Activated CD4-positive, alpha-beta T cell treated with anti-CD3 and anti-CD28 coated beads, Interleukin-2, amount 50 U/mL, for 4 hours (primary cell): ENCODE measurements around the gene UBE2F.
"Not testable (repeated sequence)": the region's sequence is repeated elsewhere in the genome, so short reads cannot be mapped to it uniquely, and the experiment has no call there.

Experiments
- DNase-seq, 2 experiments: peaks; one replicate each; pipeline ENCODE4 v3.0.0-alpha.2; 2020

Gene UBE2F

GRCh38 chr2:237946423-237946822, 20.4 kb upstream of the UBE2F start:
- no peak for DNase-seq

- not testable (repeated sequence) for DNase-seq
Measured at GRCh38 chr2:237951354-237951753, 15.5 kb upstream of the UBE2F start.

GRCh38 chr2:237951878-237952277, 14.9 kb upstream of the UBE2F start:
- DNase-seq, result no peak

- DNase-seq, result no peak
Measured at GRCh38 chr2:237952851-237953250, 14.0 kb upstream of the UBE2F start.

- no peak for DNase-seq
Measured at GRCh38 chr2:237955640-237956401, 11.0 kb upstream of the UBE2F start.

- DNase-seq, result no peak
Measured at GRCh38 chr2:237956402-237956736, 10.4 kb upstream of the UBE2F start.

- no peak for DNase-seq
Measured at GRCh38 chr2:237961637-237962036, 5.2 kb upstream of the UBE2F start.

- DNase-seq, result no peak
Measured at GRCh38 chr2:237962432-237963084, 4.3 kb upstream of the UBE2F start.

GRCh38 chr2:237963490-237963991, 3.3 kb upstream of the UBE2F start:
- not testable (repeated sequence) for DNase-seq

GRCh38 chr2:237964194-237964577, 2.6 kb upstream of the UBE2F start:
- no peak for DNase-seq

GRCh38 chr2:237964578-237965404, 2.0 kb upstream of the UBE2F start:
- DNase-seq, result no peak

- DNase-seq, result not testable (repeated sequence)
Measured at GRCh38 chr2:237965844-237966243, 970 bp upstream of the UBE2F start.

GRCh38 chr2:237966250-237966564, 607 bp upstream of the UBE2F start:
- no peak for DNase-seq

GRCh38 chr2:237967463-237967951, 693 bp downstream of the UBE2F start:
- DNase-seq, result peak in 1 of 2 experiments; percentile 12

GRCh38 chr2:237968048-237968862, 1.4 kb downstream of the UBE2F start:
- DNase-seq, result peak; percentile 40 to 47

GRCh38 chr2:237971661-237972060, 4.8 kb downstream of the UBE2F start:
- no peak for DNase-seq

- no peak for DNase-seq
Measured at GRCh38 chr2:237972211-237972610, 5.4 kb downstream of the UBE2F start.

- DNase-seq, result no peak
Measured at GRCh38 chr2:237972936-237973335, 6.1 kb downstream of the UBE2F start.

- no peak for DNase-seq
Measured at GRCh38 chr2:237977380-237977779, 10.6 kb downstream of the UBE2F start.

- no peak for DNase-seq
Measured at GRCh38 chr2:237978058-237978712, 11.4 kb downstream of the UBE2F start.

GRCh38 chr2:237979331-237979730, 12.5 kb downstream of the UBE2F start:
- DNase-seq, result no peak

- DNase-seq, result no peak
Measured at GRCh38 chr2:237980087-237980486, 13.3 kb downstream of the UBE2F start.
